WTC11 (cell line): ENCODE data around the gene BMP10. TPM values are rescaled to one million over a fixed set of nuclear protein-coding genes. Genes with fewer than 3 reads are reported as not detected.
A peak's percentile ranks its signal among the peaks of the same experiment; 100 is the strongest.

Experiments
- ATAC-seq: fragments of 200-7000 bp; cut with Tn5 transposase; 2 replicates; pipeline ENCODE4 v1.10.0; 2021; ENCODE audit warnings: mild to moderate bottlenecking, moderate library complexity
- CTCF ChIA-PET: fragments of 300-600 bp; sonication (Branson Sonifier 250); formaldehyde crosslinking; loops from one replicate; lab custom pipeline; 2021; ENCODE audit warnings: antibody characterized with exemption; lab: Charles Lee
- POLR2A ChIA-PET: fragments of 350-600 bp; sonication (Branson Sonifier 250); formaldehyde crosslinking; loops from one replicate; lab custom pipeline; 2021; ENCODE audit warnings: antibody characterized with exemption; lab: Charles Lee
- DNase-seq: peaks from one replicate; pipeline ENCODE4 v3.0.0; 2021; ENCODE audit warnings: low spot score
- H3K27ac Mint-ChIP-seq: 2 replicates; pipeline ENCODE4 v1.8.0; 2021; ENCODE audit warnings: mixed read lengths
- H3K27me3 Mint-ChIP-seq: 2 replicates; pipeline ENCODE4 v1.8.0; 2021; ENCODE audit warnings: low read depth, mild to moderate bottlenecking, moderate library complexity, mixed read lengths
- H3K36me3 Mint-ChIP-seq: 2 replicates; pipeline ENCODE4 v1.8.0; 2021; ENCODE audit warnings: mixed read lengths
- H3K4me1 Mint-ChIP-seq: 2 replicates; pipeline ENCODE4 v1.8.0; 2022; ENCODE audit warnings: mixed read lengths
- H3K4me3 Mint-ChIP-seq: 2 replicates; pipeline ENCODE4 v1.8.0; 2021; ENCODE audit warnings: mild to moderate bottlenecking, moderate library complexity, mixed read lengths
- H3K9me3 Mint-ChIP-seq: 2 replicates; pipeline ENCODE4 v1.8.0; 2021; ENCODE audit warnings: mixed read lengths
- FOXP4 ChIP-seq: sonication (generic); formaldehyde crosslinking; IDR thresholded peaks from 2 replicates; pipeline ENCODE4 v1.8.0; 2022; ENCODE audit warnings: mild to moderate bottlenecking, missing genetic modification reagents
- JAZF1 ChIP-seq: fragments of 250-450 bp; sonication (Bioruptor Pico); IDR thresholded peaks from 2 replicates; pipeline ENCODE4 v1.9.0; 2021; ENCODE audit warnings: moderate library complexity, mild to moderate bottlenecking, inconsistent platforms
- JUN ChIP-seq: sonication (generic); formaldehyde crosslinking; IDR thresholded peaks from 2 replicates; pipeline ENCODE4 v1.8.0; 2023; ENCODE audit warnings: mild to moderate bottlenecking, missing genetic modification reagents
- KAT7 ChIP-seq: sonication (generic); formaldehyde crosslinking; IDR thresholded peaks from 2 replicates; pipeline ENCODE4 v1.8.1; 2023; ENCODE audit warnings: missing genetic modification reagents, mild to moderate bottlenecking, borderline replicate concordance
- MLX ChIP-seq: sonication (generic); formaldehyde crosslinking; IDR thresholded peaks from 2 replicates; pipeline ENCODE4 v1.8.1; 2023; ENCODE audit warnings: mild to moderate bottlenecking, missing genetic modification reagents, moderate library complexity
- MYBL2 ChIP-seq: sonication (generic); formaldehyde crosslinking; IDR thresholded peaks from 2 replicates; pipeline ENCODE4 v1.8.1; 2023; ENCODE audit warnings: mild to moderate bottlenecking, moderate library complexity, missing genetic modification reagents
- NFYB ChIP-seq: sonication (generic); formaldehyde crosslinking; conservative IDR thresholded peaks from 2 replicates; pipeline ENCODE4 v1.8.0; 2022; ENCODE audit warnings: low read depth, missing genetic modification reagents
- NR1H2 ChIP-seq: sonication (generic); formaldehyde crosslinking; IDR thresholded peaks from 2 replicates; pipeline ENCODE4 v1.9.0; 2021; ENCODE audit warnings: mild to moderate bottlenecking, moderate library complexity, missing genetic modification reagents
- NR3C1 ChIP-seq: sonication (generic); formaldehyde crosslinking; conservative IDR thresholded peaks from 2 replicates; pipeline ENCODE4 v1.8.1; 2023; ENCODE audit warnings: low read depth, mild to moderate bottlenecking, missing genetic modification reagents
- PRRX2 ChIP-seq: fragments of 250-450 bp; sonication (Bioruptor Pico); IDR thresholded peaks from 2 replicates; pipeline ENCODE4 v1.8.0; 2021; ENCODE audit warnings: mild to moderate bottlenecking
- RORB ChIP-seq: fragments of 250-450 bp; sonication (Bioruptor Pico); IDR thresholded peaks from 2 replicates; pipeline ENCODE4 v1.9.0; 2021; ENCODE audit warnings: mild to moderate bottlenecking
- SMAD3 ChIP-seq: sonication (generic); formaldehyde crosslinking; IDR thresholded peaks from 2 replicates; pipeline ENCODE4 v1.8.0; 2022; ENCODE audit warnings: missing genetic modification reagents, mild to moderate bottlenecking, borderline replicate concordance
- SOX15 ChIP-seq: fragments of 250-450 bp; sonication (Bioruptor Pico); IDR thresholded peaks from 2 replicates; pipeline ENCODE4 v1.9.0; 2021; ENCODE audit warnings: mild to moderate bottlenecking
- TEAD1 ChIP-seq: sonication (generic); formaldehyde crosslinking; IDR thresholded peaks from 2 replicates; pipeline ENCODE4 v1.8.0; 2022; ENCODE audit warnings: mild to moderate bottlenecking, missing genetic modification reagents
- TEAD4 ChIP-seq: sonication (generic); formaldehyde crosslinking; IDR thresholded peaks from 2 replicates; pipeline ENCODE4 v1.8.0; 2022; ENCODE audit warnings: mild to moderate bottlenecking, missing genetic modification reagents
- total RNA-seq: library from RNA; stranded (reverse); gene quantifications from 3 replicates; pipeline ENCODE4 v1.2.3, GENCODE V29; 2021
- TF ChIP-seq, protein P1 (sequence below): sonication (generic); formaldehyde crosslinking; IDR thresholded peaks from 2 replicates; pipeline ENCODE4 v1.8.1; 2022; ENCODE audit warnings: mild to moderate bottlenecking, moderate library complexity, missing genetic modification reagents

BMP10 gene
- total RNA-seq, 1 experiment from 2014 or later: not detected

DNA sequence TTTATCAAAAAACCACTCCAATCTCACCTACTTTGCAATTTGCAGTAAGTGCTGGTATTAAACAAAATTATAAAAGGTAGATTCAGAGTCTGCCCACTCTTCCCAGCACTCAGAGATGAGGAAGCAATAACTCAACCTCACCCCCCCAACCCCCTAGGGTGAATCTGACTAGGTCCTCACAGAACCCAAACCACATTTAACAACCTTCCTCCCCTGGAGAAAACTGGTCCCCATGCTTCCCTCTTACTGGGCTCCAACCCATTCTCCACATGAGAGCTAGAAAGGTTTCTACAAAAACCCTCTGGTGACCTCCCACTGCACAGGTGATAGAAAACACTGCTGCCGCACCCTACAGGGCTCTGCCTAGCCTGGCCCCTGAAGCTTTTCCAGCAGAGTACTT is 40.5 kb upstream of the BMP10 start:
- ATAC-seq: no peak
- CTCF ChIA-PET: interaction anchor here (0.7 to 2.0 kb wide), 4 partner anchors 13 to 202 kb away, joined by 3 to 6 read pairs (median 6); no protein-coding TSS in a partner anchor
- Mint-ChIP-seq H3K9me3 (peaks cover 7% of the 10 kb centered on the region; the same call in 1 of the 2 replicates), H3K27me3 (no peaks in the 10 kb centered on the region; the same call in 1 of the 2 replicates), H3K4me3 (no peak overlapping the region), H3K4me1 (peaks cover 27% of the 10 kb centered on the region), H3K36me3 (no peaks in the 10 kb centered on the region), H3K27ac (no peak overlapping the region)
- TF ChIP-seq PRRX2 (CRISPR knock-in tag): no peak
- TF ChIP-seq KAT7 (CRISPR knock-in tag): no peak
- TF ChIP-seq, protein P1, sequence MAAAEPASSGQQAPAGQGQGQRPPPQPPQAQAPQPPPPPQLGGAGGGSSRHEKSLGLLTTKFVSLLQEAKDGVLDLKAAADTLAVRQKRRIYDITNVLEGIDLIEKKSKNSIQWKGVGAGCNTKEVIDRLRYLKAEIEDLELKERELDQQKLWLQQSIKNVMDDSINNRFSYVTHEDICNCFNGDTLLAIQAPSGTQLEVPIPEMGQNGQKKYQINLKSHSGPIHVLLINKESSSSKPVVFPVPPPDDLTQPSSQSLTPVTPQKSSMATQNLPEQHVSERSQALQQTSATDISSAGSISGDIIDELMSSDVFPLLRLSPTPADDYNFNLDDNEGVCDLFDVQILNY (CRISPR knock-in tag): no peak
- no peak for TF ChIP-seq JUN (CRISPR knock-in tag)
- TF ChIP-seq SMAD3 (CRISPR knock-in tag): no peak
- no peak for TF ChIP-seq SOX15 (CRISPR knock-in tag)
- no peak for TF ChIP-seq JAZF1 (CRISPR knock-in tag)
- no peak for TF ChIP-seq TEAD4 (CRISPR knock-in tag)
- no peak for TF ChIP-seq NR1H2 (CRISPR knock-in tag)
- no peak for TF ChIP-seq MYBL2 (CRISPR knock-in tag)
- no peak for TF ChIP-seq TEAD1 (CRISPR knock-in tag)
- no peak for TF ChIP-seq FOXP4 (CRISPR knock-in tag)
- TF ChIP-seq RORB (CRISPR knock-in tag): no peak
- TF ChIP-seq NR3C1: no peak
- TF ChIP-seq NFYB (CRISPR knock-in tag): no peak
- TF ChIP-seq, all 79 proteins: peak for 0
- no peak for DNase-seq
- POLR2A ChIA-PET: no interaction called here

DNA sequence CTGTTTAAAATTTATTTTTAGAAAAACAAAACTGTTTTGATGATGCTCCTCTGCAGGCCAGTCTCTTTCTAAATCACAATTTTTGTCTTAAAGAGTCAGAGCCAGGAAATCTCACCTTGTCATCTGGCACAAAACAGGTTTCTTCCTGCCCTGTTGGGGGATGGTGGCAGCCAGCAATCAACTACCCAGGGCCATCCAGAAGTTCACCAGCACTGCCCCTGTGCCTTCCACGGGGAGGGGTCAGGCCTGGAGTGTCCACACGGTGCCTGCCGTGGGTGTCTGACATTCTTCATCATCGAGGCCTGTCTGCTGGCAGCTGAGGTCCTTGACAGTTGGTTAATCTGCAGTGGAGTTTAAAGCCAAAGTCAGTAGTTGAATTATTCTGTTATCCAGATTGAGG is 40.0 kb upstream of the BMP10 start:
- ATAC-seq (peak; percentile 22; the same call in 1 of the 2 replicates), DNase-seq (no peak)
- POLR2A ChIA-PET: no interaction called here
- no peaks in the 10 kb centered on the region; the same call in 1 of the 2 replicates for H3K27me3 Mint-ChIP-seq
- TF ChIP-seq MLX (CRISPR knock-in tag) (no peak), FOXP4 (CRISPR knock-in tag) (no peak)
- TF ChIP-seq, protein P1 (CRISPR knock-in tag): no peak
- CTCF ChIA-PET: interaction anchor here (0.7 to 1.9 kb wide), 3 partner anchors 14 to 159 kb away, joined by 3 to 6 read pairs (median 6); no protein-coding TSS in a partner anchor
- no peaks in the 10 kb centered on the region for H3K36me3 Mint-ChIP-seq
- peaks cover 7% of the 10 kb centered on the region; the same call in 1 of the 2 replicates for H3K9me3 Mint-ChIP-seq
- peaks cover 27% of the 10 kb centered on the region for H3K4me1 Mint-ChIP-seq
- no peak overlapping the region for H3K27ac Mint-ChIP-seq
- H3K4me3 Mint-ChIP-seq: no peak overlapping the region
